Caco-2 (cell line): ENCODE measurements around the gene KLF6. TPM values are rescaled to one million over a fixed set of nuclear protein-coding genes. Genes with fewer than 3 reads are reported as not detected.
"Not testable (repeated sequence)": the region's sequence is repeated elsewhere in the genome, so short reads cannot be mapped to it uniquely, and the experiment has no call there.

Source experiments
- BruUV-seq: library from RNA; stranded (reverse); fragments of 400-500 nt; replicated peaks from 2 replicates; lab custom pipeline; 2021; lab: Mats Ljungman, UMichigan
- CTCF ChIA-PET: fragments of 300-600 bp; sonication (Branson Sonifier 250); formaldehyde crosslinking; loops from one replicate; lab custom pipeline; 2022; ENCODE audit warnings: antibody characterized with exemption; lab: Charles Lee
- POLR2A ChIA-PET: fragments of 300-600 bp; sonication (Branson Sonifier 250); formaldehyde crosslinking; loops from one replicate; lab custom pipeline; 2022; ENCODE audit warnings: antibody characterized with exemption; lab: Charles Lee
- DNase-seq, 2 experiments: peaks; one replicate each; pipeline versions ENCODE4 v3.0.0 to v3.0.0-alpha.2; 2020 to 2022
- H3K27me3 ChIP-seq: replicated peaks from 2 replicates; pipeline ENCODE4 v1.6.0; 2011; ENCODE audit warnings: low read length; ENCODE audit not compliant: control insufficient read depth, insufficient read depth
- H3K36me3 ChIP-seq: 2 replicates; pipeline ENCODE4 v1.5.1; 2011; ENCODE audit warnings: low read length; ENCODE audit not compliant: control insufficient read depth, insufficient read depth
- H3K4me1 ChIP-seq: fragments of 250-450 bp; sonication (Bioruptor Pico); 2 replicates; pipeline ENCODE4 v1.5.1; 2020; ENCODE audit warnings: mild to moderate bottlenecking
- H3K4me3 ChIP-seq: 2 replicates; pipeline ENCODE4 v1.5.1; 2011; ENCODE audit warnings: low read depth, mild to moderate bottlenecking, control low read depth, low read length
- H3K9me3 ChIP-seq: fragments of 250-450 bp; sonication (Bioruptor Pico); 2 replicates; pipeline ENCODE4 v1.5.1; 2020; ENCODE audit warnings: mild to moderate bottlenecking, moderate library complexity
- H3K27ac Mint-ChIP-seq: one replicate; pipeline ENCODE4 v1.8.0; 2022; ENCODE audit warnings: mixed read lengths; ENCODE audit not compliant: unreplicated experiment
- H3K27me3 Mint-ChIP-seq: one replicate; pipeline ENCODE4 v1.8.0; 2022; ENCODE audit warnings: mixed read lengths; ENCODE audit not compliant: insufficient read depth, unreplicated experiment
- H3K36me3 Mint-ChIP-seq: one replicate; pipeline ENCODE4 v1.8.0; 2022; ENCODE audit warnings: mild to moderate bottlenecking, mixed read lengths; ENCODE audit not compliant: insufficient read depth, unreplicated experiment
- H3K4me1 Mint-ChIP-seq: one replicate; pipeline ENCODE4 v1.8.0; 2022; ENCODE audit warnings: low read depth, mixed read lengths; ENCODE audit not compliant: unreplicated experiment
- H3K4me3 Mint-ChIP-seq: one replicate; pipeline ENCODE4 v1.8.0; 2022; ENCODE audit warnings: mild to moderate bottlenecking, moderate library complexity, mixed read lengths; ENCODE audit not compliant: unreplicated experiment
- H3K9me3 Mint-ChIP-seq: one replicate; pipeline ENCODE4 v1.8.0; 2022; ENCODE audit warnings: mixed read lengths; ENCODE audit not compliant: unreplicated experiment
- CTCF ChIP-seq, 2 experiments: fragments of 200-600 bp in 1 of 2; IDR thresholded peaks; 1 replicate in 1 of 2; 2 replicates in 1 of 2; pipeline versions ENCODE4 v1.5.1 to v1.8.0; 2011 to 2022; ENCODE audit warnings: antibody characterized with exemption in 1 of 2, control low read depth in 1 of 2, inconsistent platforms in 1 of 2, low read depth in 1 of 2, low read length in 1 of 2, mild to moderate bottlenecking in 1 of 2, moderate library complexity in 1 of 2; ENCODE audit not compliant: insufficient read depth in 1 of 2, severe bottlenecking in 1 of 2, unreplicated experiment in 1 of 2
- intact Hi-C: fragments of 100-400 bp; cut with micrococcal nuclease; formaldehyde crosslinking; loops from one replicate; pipeline ENCODE4 v1.10.0; 2022; ENCODE audit not compliant: unreplicated experiment
- total RNA-seq: library from RNA; stranded (reverse); gene quantifications from 2 replicates; pipeline ENCODE4 v1.2.3, GENCODE V29; 2022

KLF6 gene
- total RNA-seq, 1 experiment from 2014 or later = 84.5 TPM

GRCh38 chr10:3737864-3738263 lies 47.1 kb downstream of the KLF6 start:
- TF ChIP-seq CTCF (IDR thresholded peaks at IDR 0.05; ENCODE audit: insufficient read depth in 1 of 2, low read depth in 1 of 2, low read length in 1 of 2, severe bottlenecking in 1 of 2, unreplicated experiment in 1 of 2) = no peak
- peaks cover under 1% of the 10 kb centered on the region for H3K9me3 Mint-ChIP-seq
- BruUV-seq = no TSS peak
- DNase-seq = no peak
- H3K4me1 ChIP-seq = peaks cover 39% of the 10 kb centered on the region
- H3K27ac Mint-ChIP-seq = peak overlapping the region; percentile 14
- H3K4me3 Mint-ChIP-seq = no peak overlapping the region
- no peaks in the 10 kb centered on the region for H3K27me3 ChIP-seq
- no peaks in the 10 kb centered on the region for H3K27me3 Mint-ChIP-seq
- intact Hi-C loops = no loop called here
- ChIA-PET CTCF (no interaction called here), POLR2A (no interaction called here)
- H3K9me3 ChIP-seq = 0 out of 2 replicates have a peak, but pooled peaks cover under 1% of the 10 kb centered on the region
- H3K4me1 Mint-ChIP-seq = peaks cover 41% of the 10 kb centered on the region
- H3K4me3 ChIP-seq = no peak overlapping the region
- no peaks in the 10 kb centered on the region for H3K36me3 ChIP-seq
- H3K36me3 Mint-ChIP-seq = no peaks in the 10 kb centered on the region

- H3K27me3 ChIP-seq = no peaks in the 10 kb centered on the region
- H3K9me3 ChIP-seq = peaks cover 13% of the 10 kb centered on the region; the same call in 1 of the 2 replicates
- peaks cover 21% of the 10 kb centered on the region for H3K4me1 ChIP-seq
- Mint-ChIP-seq H3K4me1 (peaks cover 20% of the 10 kb centered on the region), H3K36me3 (no peaks in the 10 kb centered on the region), H3K4me3 (no peak overlapping the region), H3K9me3 (peaks cover 12% of the 10 kb centered on the region), H3K27me3 (no peaks in the 10 kb centered on the region), H3K27ac (no peak overlapping the region)
- POLR2A ChIA-PET = no interaction called here
- CTCF ChIA-PET = interaction anchor here (0.6 kb wide), 2 partner anchors 419 to 538 kb away, joined by 3 read pairs; no protein-coding TSS in a partner anchor
- H3K36me3 ChIP-seq = no peaks in the 10 kb centered on the region
- TF ChIP-seq CTCF (IDR thresholded peaks at IDR 0.05; ENCODE audit: insufficient read depth in 1 of 2, low read depth in 1 of 2, low read length in 1 of 2, severe bottlenecking in 1 of 2, unreplicated experiment in 1 of 2) = peak; percentile 50 to 57
- BruUV-seq = no TSS peak
- peak in 1 of 2 experiments; percentile 62 for DNase-seq
- no peak overlapping the region for H3K4me3 ChIP-seq
- intact Hi-C loops = no loop called here
These were observed 49.8 kb downstream of the KLF6 start for GRCh38 chr10:3735175-3735574.

- DNase-seq = no peak
- Mint-ChIP-seq H3K9me3 (peaks cover 12% of the 10 kb centered on the region), H3K27ac (no peak overlapping the region), H3K4me1 (peaks cover 13% of the 10 kb centered on the region), H3K27me3 (no peaks in the 10 kb centered on the region), H3K36me3 (no peaks in the 10 kb centered on the region), H3K4me3 (no peak overlapping the region)
- no peak for TF ChIP-seq CTCF (IDR thresholded peaks at IDR 0.05; ENCODE audit: insufficient read depth in 1 of 2, low read depth in 1 of 2, low read length in 1 of 2, severe bottlenecking in 1 of 2, unreplicated experiment in 1 of 2)
- H3K27me3 ChIP-seq = no peaks in the 10 kb centered on the region
- ChIA-PET POLR2A (interaction anchor here (0.5 kb wide), 1 partner anchor 76 kb away, joined by 4 read pairs; no protein-coding TSS in a partner anchor), CTCF (interaction anchor here (0.7 kb wide), 1 partner anchor 140 kb away, joined by 3 read pairs; no protein-coding TSS in a partner anchor)
- no peak overlapping the region for H3K4me3 ChIP-seq
- BruUV-seq = no TSS peak
- H3K36me3 ChIP-seq = no peaks in the 10 kb centered on the region
- intact Hi-C loops = no loop called here
- H3K9me3 ChIP-seq = peaks cover 13% of the 10 kb centered on the region; the same call in 1 of the 2 replicates
- H3K4me1 ChIP-seq = peaks cover 13% of the 10 kb centered on the region
These were observed 50.9 kb downstream of the KLF6 start for GRCh38 chr10:3734111-3734510.

GRCh38 chr10:3732183-3732582 lies 52.8 kb downstream of the KLF6 start:
- H3K27me3 ChIP-seq, H3K36me3 ChIP-seq, H3K27me3 Mint-ChIP-seq, CTCF ChIA-PET, H3K4me3 ChIP-seq, H3K4me1 ChIP-seq, H3K4me1 Mint-ChIP-seq, H3K27ac Mint-ChIP-seq, H3K36me3 Mint-ChIP-seq, BruUV-seq, H3K4me3 Mint-ChIP-seq, DNase-seq, intact Hi-C loops, POLR2A ChIA-PET: not testable (repeated sequence)
- H3K9me3 ChIP-seq = peaks cover 13% of the 10 kb centered on the region; the same call in 1 of the 2 replicates
- peaks cover 12% of the 10 kb centered on the region for H3K9me3 Mint-ChIP-seq
